ENCODE results near the gene MOB3C. TPM values are rescaled to one million over a fixed set of nuclear protein-coding genes. Genes with fewer than 3 reads are reported as not detected.
A peak's percentile ranks its signal among the peaks of the same experiment; 100 is the strongest.

The MOB3C gene
- polyA plus RNA-seq, 1 of the 3 experiments (the other 2 are of a cell fraction): 8.6 TPM

GRCh38 chr1:46622344-46622743 is 5.7 kb upstream of the MOB3C start:
- Histone ChIP-seq H3K36me3 (replicated peaks in 1 of 2; ENCODE audit: control insufficient read depth in 1 of 2, insufficient read depth in 2 of 2, low read length in 1 of 2) (no peaks in the 10 kb centered on the region), H3K27me3 (ENCODE audit: insufficient read depth) (no peaks in the 10 kb centered on the region), H3K9me2 (no peaks in the 10 kb centered on the region), H3K4me1 (ENCODE audit: control insufficient read depth in 1 of 2, insufficient read depth in 2 of 2, low read depth in 1 of 2, low read length in 1 of 2) (peaks cover 0 to 3% of the 10 kb centered on the region in 2 experiments; a peak in 1 of 4 replicates), H2AFZ (ENCODE audit: low read depth) (no peak overlapping the region), H3K4me3 (ENCODE audit: low read depth in 2 of 2, low read length in 1 of 2) (no peak overlapping the region), H3K79me2 (ENCODE audit: insufficient read depth) (no peaks in the 10 kb centered on the region), H3F3A (replicated peaks; ENCODE audit: insufficient read depth) (peaks cover 3% of the 10 kb centered on the region), H3K27ac (ENCODE audit: low read depth in 2 of 2, low read length in 1 of 2) (no peak overlapping the region), H3K4me2 (no peak overlapping the region), H3K9me3 (no peaks in the 10 kb centered on the region), H4K20me1 (ENCODE audit: insufficient read depth) (no peaks in the 10 kb centered on the region), H3K9ac (no peak overlapping the region)
- WGBS (ENCODE audit: low lambda C conversion rate): 100% methylated on average over 2 of the region's 3 CpGs
- CTCF ChIA-PET: interaction anchor here (0.7 to 1.4 kb wide), 5 partner anchors 14 to 175 kb away, joined by 3 to 4 read pairs (median 3); partner anchors contain the start of genes ATPAF1 and MKNK1
- no peak for DNase-seq
- POLR2A ChIA-PET: no interaction called here
- no peak for TF ChIP-seq POLR2AphosphoS5 (IDR thresholded peaks at IDR 0.05; ENCODE audit: low read depth, low read length)
- TF ChIP-seq CTCF (IDR thresholded peaks at IDR 0.05): peak; percentile 46
- TF ChIP-seq RAD21 (IDR thresholded peaks at IDR 0.05; ENCODE audit: low read length): peak; percentile 57
- TF ChIP-seq SMC3 (IDR thresholded peaks at IDR 0.05; ENCODE audit: low read depth, low read length): peak; percentile 23

GRCh38 chr1:46621930-46622329 is 5.3 kb upstream of the MOB3C start:
- Histone ChIP-seq H3K4me2 (no peak overlapping the region), H2AFZ (ENCODE audit: low read depth) (no peak overlapping the region), H3K4me1 (ENCODE audit: control insufficient read depth in 1 of 2, insufficient read depth in 2 of 2, low read depth in 1 of 2, low read length in 1 of 2) (peaks cover 0 to 7% of the 10 kb centered on the region in 2 experiments; a peak in 1 of 4 replicates), H3F3A (replicated peaks; ENCODE audit: insufficient read depth) (peaks cover 3% of the 10 kb centered on the region), H3K79me2 (ENCODE audit: insufficient read depth) (no peaks in the 10 kb centered on the region), H3K9me3 (no peaks in the 10 kb centered on the region), H3K36me3 (replicated peaks in 1 of 2; ENCODE audit: control insufficient read depth in 1 of 2, insufficient read depth in 2 of 2, low read length in 1 of 2) (no peaks in the 10 kb centered on the region), H4K20me1 (ENCODE audit: insufficient read depth) (no peaks in the 10 kb centered on the region), H3K4me3 (ENCODE audit: low read depth in 2 of 2, low read length in 1 of 2) (no peak overlapping the region), H3K27ac (ENCODE audit: low read depth in 2 of 2, low read length in 1 of 2) (no peak overlapping the region), H3K9me2 (no peaks in the 10 kb centered on the region), H3K27me3 (ENCODE audit: insufficient read depth) (no peaks in the 10 kb centered on the region), H3K9ac (no peak overlapping the region)
- CTCF ChIA-PET: interaction anchor here (0.7 to 1.4 kb wide), 5 partner anchors 13 to 175 kb away, joined by 3 to 4 read pairs (median 3); partner anchors contain the start of genes ATPAF1 and MKNK1
- no peak for TF ChIP-seq TAF1 (IDR thresholded peaks at IDR 0.05; ENCODE audit: borderline replicate concordance, low read depth, low read length)
- TF ChIP-seq NRF1 (IDR thresholded peaks at IDR 0.05; ENCODE audit: low read depth, low read length): no peak
- TF ChIP-seq FOSL2 (IDR thresholded peaks at IDR 0.05; ENCODE audit: borderline replicate concordance, low read depth): no peak
- no peak for TF ChIP-seq USF1 (IDR thresholded peaks at IDR 0.05; ENCODE audit: borderline replicate concordance, low read depth)
- TF ChIP-seq MAX (IDR thresholded peaks at IDR 0.05; ENCODE audit: low read depth): no peak
- no peak for TF ChIP-seq IRF3 (IDR thresholded peaks at IDR 0.05; ENCODE audit: low read depth, low read length)
- no peak for TF ChIP-seq REST (IDR thresholded peaks at IDR 0.05; ENCODE audit: low read depth, low read length)
- TF ChIP-seq RXRA (IDR thresholded peaks at IDR 0.05; ENCODE audit: borderline replicate concordance, low read depth): no peak
- no peak for TF ChIP-seq FOXM1 (IDR thresholded peaks at IDR 0.05; ENCODE audit: low read depth)
- TF ChIP-seq GATA2 (CRISPR knock-in tag; IDR thresholded peaks at IDR 0.05): no peak
- 72% methylated on average over 7 of the region's 7 CpGs for WGBS (ENCODE audit: low lambda C conversion rate)
- POLR2A ChIA-PET: no interaction called here
- DNase-seq: no peak
